HG03521 (cell line): ENCODE data around the gene SORCS2.

ENCODE experiments used
- ATAC-seq: cut with Tn5 transposase; IDR thresholded peaks from one replicate; pipeline ENCODE4 v1.9.1; 2021; ENCODE audit warnings: mild to moderate bottlenecking, moderate library complexity; ENCODE audit not compliant: unreplicated experiment

SORCS2 gene

GRCh38 chr4:7299908-7300710 is 107.8 kb downstream of the SORCS2 start:
- no peak for ATAC-seq

GRCh38 chr4:7300711-7301095 is 108.4 kb downstream of the SORCS2 start:
- ATAC-seq = no peak

GRCh38 chr4:7301126-7301785 is 108.9 kb downstream of the SORCS2 start:
- ATAC-seq = no peak

GRCh38 chr4:7301846-7302630 is 109.7 kb downstream of the SORCS2 start:
- no peak for ATAC-seq

GRCh38 chr4:7302781-7303404 is 110.6 kb downstream of the SORCS2 start:
- no peak for ATAC-seq

GRCh38 chr4:7303561-7303960 is 111.2 kb downstream of the SORCS2 start:
- ATAC-seq = no peak

- no peak for ATAC-seq
These were observed 112.1 kb downstream of the SORCS2 start for GRCh38 chr4:7304436-7304835.

- no peak for ATAC-seq
These were observed 114.0 kb downstream of the SORCS2 start for GRCh38 chr4:7306021-7306965.

GRCh38 chr4:7306986-7307385 is 114.6 kb downstream of the SORCS2 start:
- ATAC-seq = no peak

- no peak for ATAC-seq
These were observed 115.2 kb downstream of the SORCS2 start for GRCh38 chr4:7307394-7308099.

- no peak for ATAC-seq
These were observed 116.8 kb downstream of the SORCS2 start for GRCh38 chr4:7309181-7309580.

GRCh38 chr4:7309636-7310390 is 117.5 kb downstream of the SORCS2 start:
- ATAC-seq = no peak

GRCh38 chr4:7310451-7310850 is 118.1 kb downstream of the SORCS2 start:
- no peak for ATAC-seq

GRCh38 chr4:7311205-7311604 is 118.9 kb downstream of the SORCS2 start:
- no peak for ATAC-seq

- ATAC-seq = no peak
These were observed 120.4 kb downstream of the SORCS2 start for GRCh38 chr4:7312691-7313090.

- no peak for ATAC-seq
These were observed 121.0 kb downstream of the SORCS2 start for GRCh38 chr4:7313347-7313811.

- ATAC-seq = no peak
These were observed 121.7 kb downstream of the SORCS2 start for GRCh38 chr4:7313991-7314390.

GRCh38 chr4:7315286-7315685 is 122.9 kb downstream of the SORCS2 start:
- no peak for ATAC-seq

GRCh38 chr4:7315935-7316334 is 123.6 kb downstream of the SORCS2 start:
- ATAC-seq = no peak
